Measurements from ENCODE around the gene PFAS.

The PFAS gene

DNA sequence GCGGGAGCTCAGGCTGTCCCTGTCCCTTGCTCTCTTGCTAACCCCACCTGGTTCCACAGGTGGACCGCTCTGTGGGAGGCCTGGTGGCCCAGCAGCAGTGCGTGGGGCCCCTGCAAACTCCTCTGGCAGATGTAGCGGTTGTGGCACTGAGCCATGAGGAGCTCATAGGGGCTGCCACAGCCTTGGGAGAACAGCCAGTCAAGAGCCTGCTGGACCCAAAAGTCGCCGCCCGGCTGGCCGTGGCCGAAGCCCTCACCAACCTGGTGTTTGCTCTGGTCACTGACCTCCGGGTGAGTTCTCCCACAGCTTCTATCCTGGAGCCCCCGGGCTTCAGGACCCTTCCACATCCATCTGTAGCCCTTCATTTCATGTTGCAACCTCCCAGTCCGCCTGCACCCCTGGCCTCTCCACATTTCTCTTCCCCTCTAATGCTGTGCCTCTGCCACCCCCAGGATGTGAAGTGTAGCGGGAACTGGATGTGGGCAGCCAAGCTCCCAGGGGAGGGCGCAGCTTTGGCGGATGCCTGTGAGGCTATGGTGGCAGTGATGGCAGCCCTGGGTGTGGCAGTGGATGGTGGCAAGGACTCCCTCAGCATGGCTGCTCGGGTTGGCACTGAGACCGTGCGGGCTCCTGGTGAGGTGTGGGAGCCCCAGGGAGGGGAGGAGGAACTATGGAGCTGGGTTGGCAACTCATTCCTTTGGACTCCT, 15.9 kb downstream of the PFAS start:
- Histone ChIP-seq H2AFZ (ENCODE audit: low read depth) (no peak overlapping the region), H3K4me3 (IDR thresholded peaks at IDR 0.05; ENCODE audit: insufficient read depth, low read depth, low read length) (no peak overlapping the region), H3K36me3 (ENCODE audit: insufficient read depth) (no peaks in the 10 kb centered on the region), H3K27ac (no peak overlapping the region), H3K9ac (no peak overlapping the region), H3K4me2 (no peak overlapping the region), H3K79me2 (ENCODE audit: insufficient read depth, low read depth) (no peaks in the 10 kb centered on the region), H4K20me1 (ENCODE audit: insufficient read depth) (no peaks in the 10 kb centered on the region), H3K4me1 (ENCODE audit: low read depth, poor library complexity, severe bottlenecking) (no peaks in the 10 kb centered on the region), H3K27me3 (ENCODE audit: insufficient read depth, low read depth) (no peaks in the 10 kb centered on the region)
- TF ChIP-seq, protein P1, sequence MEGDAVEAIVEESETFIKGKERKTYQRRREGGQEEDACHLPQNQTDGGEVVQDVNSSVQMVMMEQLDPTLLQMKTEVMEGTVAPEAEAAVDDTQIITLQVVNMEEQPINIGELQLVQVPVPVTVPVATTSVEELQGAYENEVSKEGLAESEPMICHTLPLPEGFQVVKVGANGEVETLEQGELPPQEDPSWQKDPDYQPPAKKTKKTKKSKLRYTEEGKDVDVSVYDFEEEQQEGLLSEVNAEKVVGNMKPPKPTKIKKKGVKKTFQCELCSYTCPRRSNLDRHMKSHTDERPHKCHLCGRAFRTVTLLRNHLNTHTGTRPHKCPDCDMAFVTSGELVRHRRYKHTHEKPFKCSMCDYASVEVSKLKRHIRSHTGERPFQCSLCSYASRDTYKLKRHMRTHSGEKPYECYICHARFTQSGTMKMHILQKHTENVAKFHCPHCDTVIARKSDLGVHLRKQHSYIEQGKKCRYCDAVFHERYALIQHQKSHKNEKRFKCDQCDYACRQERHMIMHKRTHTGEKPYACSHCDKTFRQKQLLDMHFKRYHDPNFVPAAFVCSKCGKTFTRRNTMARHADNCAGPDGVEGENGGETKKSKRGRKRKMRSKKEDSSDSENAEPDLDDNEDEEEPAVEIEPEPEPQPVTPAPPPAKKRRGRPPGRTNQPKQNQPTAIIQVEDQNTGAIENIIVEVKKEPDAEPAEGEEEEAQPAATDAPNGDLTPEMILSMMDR (conservative IDR thresholded peaks at IDR 0.05; ENCODE audit: low read depth, low read length), result no peak

DNA sequence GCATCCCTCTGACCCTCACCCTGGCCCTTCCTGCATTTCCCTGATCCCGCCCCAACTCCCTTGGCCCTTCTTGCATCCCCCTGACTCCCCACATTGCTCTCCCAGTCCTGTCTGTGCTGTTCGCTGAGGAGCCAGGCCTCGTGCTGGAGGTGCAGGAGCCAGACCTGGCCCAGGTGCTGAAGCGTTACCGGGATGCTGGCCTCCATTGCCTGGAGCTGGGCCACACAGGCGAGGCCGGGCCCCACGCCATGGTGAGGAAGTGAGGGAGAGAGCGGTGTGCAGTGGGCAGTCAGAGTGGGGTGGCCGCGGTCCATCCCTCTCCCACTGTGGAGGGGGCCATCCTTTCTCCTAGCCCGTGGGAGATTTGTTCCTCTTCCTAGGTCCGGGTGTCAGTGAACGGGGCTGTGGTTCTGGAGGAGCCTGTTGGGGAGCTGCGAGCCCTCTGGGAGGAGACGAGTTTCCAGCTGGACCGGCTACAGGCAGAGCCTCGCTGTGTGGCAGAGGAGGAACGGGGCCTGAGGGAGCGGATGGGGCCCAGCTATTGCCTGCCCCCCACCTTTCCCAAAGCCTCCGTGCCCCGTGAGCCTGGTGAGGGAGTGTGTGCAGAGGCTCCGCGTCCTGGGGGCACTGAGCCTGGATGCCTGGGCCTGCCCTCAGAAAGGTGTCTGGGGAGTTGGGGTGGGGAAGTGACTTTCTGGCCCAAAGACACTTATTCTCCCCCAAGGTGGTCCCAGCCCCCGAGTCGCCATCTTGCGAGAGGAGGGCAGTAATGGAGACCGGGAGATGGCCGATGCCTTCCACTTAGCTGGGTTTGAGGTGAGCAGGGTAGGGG, 17.8 kb downstream of the PFAS start:
- TF ChIP-seq, protein P1 (conservative IDR thresholded peaks at IDR 0.05; ENCODE audit: low read depth, low read length), result no peak
- H3K36me3 ChIP-seq (ENCODE audit: insufficient read depth), result no peaks in the 10 kb centered on the region
- no peak overlapping the region for H3K27ac ChIP-seq
- H3K79me2 ChIP-seq (ENCODE audit: insufficient read depth, low read depth), result no peaks in the 10 kb centered on the region
- H2AFZ ChIP-seq (ENCODE audit: low read depth), result no peak overlapping the region
- H3K4me1 ChIP-seq (ENCODE audit: low read depth, poor library complexity, severe bottlenecking), result no peaks in the 10 kb centered on the region
- no peaks in the 10 kb centered on the region for H3K27me3 ChIP-seq (ENCODE audit: insufficient read depth, low read depth)
- no peak overlapping the region for H3K9ac ChIP-seq
- H3K4me3 ChIP-seq (IDR thresholded peaks at IDR 0.05; ENCODE audit: insufficient read depth, low read depth, low read length), result no peak overlapping the region
- no peaks in the 10 kb centered on the region for H4K20me1 ChIP-seq (ENCODE audit: insufficient read depth)
- no peak overlapping the region for H3K4me2 ChIP-seq

DNA sequence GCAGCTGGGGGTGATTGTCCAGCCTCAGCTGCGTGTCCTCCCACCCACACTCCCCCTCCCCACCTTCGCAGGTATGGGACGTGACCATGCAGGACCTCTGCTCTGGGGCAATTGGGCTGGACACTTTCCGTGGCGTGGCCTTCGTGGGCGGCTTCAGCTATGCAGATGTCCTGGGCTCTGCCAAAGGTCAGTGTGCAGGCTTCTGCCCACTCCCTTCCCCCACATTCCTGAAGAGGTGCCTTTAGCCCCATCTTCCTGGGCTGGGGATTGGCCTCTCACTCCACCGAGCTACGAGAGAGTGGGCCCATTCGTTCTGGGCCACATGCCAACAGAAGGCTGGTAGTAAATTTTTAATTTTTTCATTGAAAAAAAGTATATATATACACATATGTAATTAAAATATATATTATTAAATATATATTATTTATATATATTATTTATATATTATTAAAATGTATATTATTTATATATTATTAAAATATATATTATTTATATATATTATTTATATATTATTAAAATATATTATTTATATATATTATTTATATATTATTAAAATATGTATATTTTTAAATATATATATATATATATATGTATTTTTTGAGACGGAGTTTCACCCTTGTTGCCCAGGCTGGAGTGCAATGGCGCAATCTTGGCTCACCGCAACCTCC, 18.5 kb downstream of the PFAS start:
- H3K79me2 ChIP-seq (ENCODE audit: insufficient read depth, low read depth), result no peaks in the 10 kb centered on the region
- no peak overlapping the region for H3K9ac ChIP-seq
- H4K20me1 ChIP-seq (ENCODE audit: insufficient read depth), result no peaks in the 10 kb centered on the region
- TF ChIP-seq, protein P1 (conservative IDR thresholded peaks at IDR 0.05; ENCODE audit: low read depth, low read length), result no peak
- no peak overlapping the region for H3K27ac ChIP-seq
- no peaks in the 10 kb centered on the region for H3K27me3 ChIP-seq (ENCODE audit: insufficient read depth, low read depth)
- no peak overlapping the region for H3K4me3 ChIP-seq (IDR thresholded peaks at IDR 0.05; ENCODE audit: insufficient read depth, low read depth, low read length)
- no peaks in the 10 kb centered on the region for H3K4me1 ChIP-seq (ENCODE audit: low read depth, poor library complexity, severe bottlenecking)
- H2AFZ ChIP-seq (ENCODE audit: low read depth), result no peak overlapping the region
- no peaks in the 10 kb centered on the region for H3K36me3 ChIP-seq (ENCODE audit: insufficient read depth)
- no peak overlapping the region for H3K4me2 ChIP-seq

DNA sequence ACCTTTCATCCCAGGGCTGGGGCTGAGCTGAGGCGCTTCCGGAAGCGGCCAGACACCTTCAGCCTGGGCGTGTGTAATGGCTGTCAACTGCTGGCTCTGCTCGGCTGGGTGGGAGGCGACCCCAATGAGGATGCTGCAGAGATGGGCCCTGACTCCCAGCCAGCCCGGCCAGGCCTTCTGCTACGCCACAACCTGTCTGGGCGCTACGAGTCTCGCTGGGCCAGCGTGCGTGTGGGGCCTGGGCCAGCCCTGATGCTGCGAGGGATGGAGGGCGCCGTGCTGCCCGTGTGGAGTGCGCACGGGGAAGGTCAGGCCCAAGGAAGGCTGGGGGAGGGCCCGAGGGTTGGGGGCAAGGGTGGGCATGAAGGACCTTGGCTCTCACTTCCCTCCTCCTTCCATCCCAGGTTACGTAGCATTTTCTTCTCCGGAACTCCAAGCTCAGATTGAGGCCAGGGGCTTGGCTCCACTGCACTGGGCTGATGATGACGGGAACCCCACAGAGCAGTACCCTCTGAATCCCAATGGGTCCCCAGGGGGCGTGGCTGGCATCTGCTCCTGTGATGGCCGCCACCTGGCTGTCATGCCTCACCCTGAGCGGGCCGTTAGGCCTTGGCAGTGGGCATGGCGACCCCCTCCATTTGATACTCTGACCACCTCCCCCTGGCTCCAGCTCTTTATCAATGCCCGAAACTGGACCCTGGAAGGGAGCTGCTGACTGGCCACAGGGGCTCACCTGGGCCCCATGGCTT, 19.6 kb downstream of the PFAS start:
- H3K36me3 ChIP-seq (ENCODE audit: insufficient read depth), result no peaks in the 10 kb centered on the region
- TF ChIP-seq, protein P1 (conservative IDR thresholded peaks at IDR 0.05; ENCODE audit: low read depth, low read length), result no peak

More for the DNA sequence above, 19.6 kb downstream of the PFAS start:
- no peaks in the 10 kb centered on the region for H4K20me1 ChIP-seq (ENCODE audit: insufficient read depth)
- no peak overlapping the region for H3K4me3 ChIP-seq (IDR thresholded peaks at IDR 0.05; ENCODE audit: insufficient read depth, low read depth, low read length)
- H3K27ac ChIP-seq, result no peak overlapping the region
- H3K79me2 ChIP-seq (ENCODE audit: insufficient read depth, low read depth), result no peaks in the 10 kb centered on the region
- no peaks in the 10 kb centered on the region for H3K4me1 ChIP-seq (ENCODE audit: low read depth, poor library complexity, severe bottlenecking)
- no peak overlapping the region for H3K4me2 ChIP-seq
- no peaks in the 10 kb centered on the region for H3K27me3 ChIP-seq (ENCODE audit: insufficient read depth, low read depth)
- no peak overlapping the region for H2AFZ ChIP-seq (ENCODE audit: low read depth)
- no peak overlapping the region for H3K9ac ChIP-seq

Measured in KMS-11 (cell line).